Aorta (tissue), 5 donors: ENCODE results near the gene SMARCD1. TPM values are rescaled to one million over a fixed set of nuclear protein-coding genes. Genes with fewer than 3 reads are reported as not detected.
"Not testable (repeated sequence)": the region's sequence is repeated elsewhere in the genome, so short reads cannot be mapped to it uniquely, and the experiment has no call there.

Experiments
- ATAC-seq: fragments of 200-7000 bp; cut with Tn5 transposase; one replicate; pipeline ENCODE4 v1.9.1; 2022; ENCODE audit warnings: moderate library complexity; ENCODE audit not compliant: low FRiP score
- DNase-seq, 2 donors: peaks; one replicate each; pipeline ENCODE4 v3.0.0-alpha.2; 2020
- H3K27ac ChIP-seq, 2 donors: one replicate each; pipeline ENCODE4 v1.5.1; 2013; ENCODE audit warnings: low read length in 2 of 2, mild to moderate bottlenecking in 2 of 2, moderate library complexity in 2 of 2, control low read depth in 1 of 2, inconsistent platforms in 1 of 2, low read depth in 1 of 2
- H3K27me3 ChIP-seq, 2 donors: one replicate each; pipeline ENCODE4 v1.6.1; 2013; ENCODE audit warnings: control low read depth in 1 of 2, low read length in 1 of 2, mild to moderate bottlenecking in 1 of 2, moderate library complexity in 1 of 2; ENCODE audit not compliant: insufficient read depth in 2 of 2, control insufficient read depth in 1 of 2
- H3K36me3 ChIP-seq, 2 donors: one replicate each; pipeline ENCODE4 v1.6.1; 2013; ENCODE audit warnings: control low read depth in 1 of 2, low read length in 1 of 2, mild to moderate bottlenecking in 1 of 2; ENCODE audit not compliant: insufficient read depth in 2 of 2, control insufficient read depth in 1 of 2
- H3K4me1 ChIP-seq, 2 donors: one replicate each; pipeline ENCODE4 v1.6.1; 2013; ENCODE audit warnings: low read length in 2 of 2, control low read depth in 1 of 2, mild to moderate bottlenecking in 1 of 2, moderate library complexity in 1 of 2; ENCODE audit not compliant: insufficient read depth in 2 of 2, control insufficient read depth in 1 of 2
- H3K4me3 ChIP-seq, 2 donors: one replicate each; pipeline ENCODE4 v1.5.1; 2013; ENCODE audit warnings: low read length in 2 of 2, control low read depth in 1 of 2, mild to moderate bottlenecking in 1 of 2
- H3K9me3 ChIP-seq: one replicate; pipeline ENCODE4 v1.6.1; 2013; ENCODE audit warnings: mild to moderate bottlenecking, low read length; ENCODE audit not compliant: control insufficient read depth
- WGBS, 2 donors: extraction: QIAGEN DNeasy Blood & Tissue Kit; methylation state at CpG; one replicate each; pipeline ENCODE4 v1.1.7; 2013; 5-methylcytosine and 5-hydroxymethylcytosine counted together
- intact Hi-C, 2 donors: fragments of 100-400 bp; cut with DNase I; formaldehyde crosslinking; loops; one replicate each; pipeline versions ENCODE4 v1.14.2 to v1.15.0; 2022
- polyA plus RNA-seq, 2 donors: library from polyadenylated mRNA; stranded (reverse); fragments of 200-250 nt; gene quantifications; one replicate each; pipeline ENCODE4 v1.2.3, GENCODE V29; 2013
- total RNA-seq, 2 donors: library from RNA; stranded (reverse); fragmentation: NEBNext Ultra II Directional; extraction: Animal tissue kit (Norgen Biotek cat#: 25700); gene quantifications; one replicate each; pipeline ENCODE4 v1.2.1, GENCODE V29; 2021
- donor health status: healthy with polysubstance abuse.
- donor health status: Bipolar disorder and iron deficiency.
- donor health status: DM: no; HTN: no; CAD: no.
- donor health status: DM: no; HTN: no; CAD: no.
- donor health status: DM: yes; HTN: yes; CAD: no.

Gene SMARCD1
- total and polyA plus RNA-seq, 4 donors, result 15.0 to 44.6 (median 30.5) TPM

- intact Hi-C loops, result loop anchor here in 1 of 2 donors (5.0 to 10.0 kb wide), 2 partner anchors 98 to 235 kb away; no protein-coding TSS in a partner anchor
- no peaks in the 10 kb centered on the region for H3K27me3 ChIP-seq
- H3K36me3 ChIP-seq, result no peaks in the 10 kb centered on the region
- H3K4me1 ChIP-seq, result no peaks in the 10 kb centered on the region
- no peaks in the 10 kb centered on the region for H3K9me3 ChIP-seq
- WGBS, 2 donors, result 90 to 92% methylated on average over 5 of the region's 5 CpGs
- H3K27ac ChIP-seq, result no peak overlapping the region
- no peak for ATAC-seq
- DNase-seq, result peak in 1 of 2 donors; percentile 8
- no peak overlapping the region for H3K4me3 ChIP-seq
Measured at GRCh38 chr12:50079771-50080170, 5.4 kb upstream of the SMARCD1 start.

- ATAC-seq (no peak), DNase-seq (peak in 1 of 2 donors; percentile 46)
- Histone ChIP-seq H3K9me3 (no peaks in the 10 kb centered on the region), H3K36me3 (no peaks in the 10 kb centered on the region), H3K4me3 (no peak overlapping the region), H3K27me3 (no peaks in the 10 kb centered on the region), H3K27ac (no peak overlapping the region), H3K4me1 (no peaks in the 10 kb centered on the region)
- 39 to 48% methylated on average over 42 to 46 of the region's 46 CpGs for WGBS, 2 donors
- intact Hi-C loops, result loop anchor here in 1 of 2 donors (10.0 kb wide), 1 partner anchor 234 kb away; no protein-coding TSS in a partner anchor
Measured at GRCh38 chr12:50081096-50081808, 3.9 kb upstream of the SMARCD1 start.

- Histone ChIP-seq H3K4me1 (no peaks in the 10 kb centered on the region), H3K4me3 (no peak overlapping the region), H3K9me3 (no peaks in the 10 kb centered on the region), H3K36me3 (no peaks in the 10 kb centered on the region), H3K27ac (no peak overlapping the region), H3K27me3 (no peaks in the 10 kb centered on the region)
- 87 to 90% methylated on average over 7 of the region's 7 CpGs for WGBS, 2 donors
- intact Hi-C loops, result loop anchor here in 1 of 2 donors (10.0 kb wide), 1 partner anchor 232 kb away; no protein-coding TSS in a partner anchor
- peak in 1 of 2 donors; percentile 14 for DNase-seq
- ATAC-seq, result no peak
Measured at GRCh38 chr12:50082644-50083043, 2.5 kb upstream of the SMARCD1 start.

- Histone ChIP-seq H3K4me3 (no peak overlapping the region), H3K9me3 (no peaks in the 10 kb centered on the region), H3K4me1 (no peaks in the 10 kb centered on the region), H3K27ac (no peak overlapping the region), H3K27me3 (no peaks in the 10 kb centered on the region), H3K36me3 (no peaks in the 10 kb centered on the region)
- DNase-seq (peak in 1 of 2 donors; percentile 9), ATAC-seq (no peak)
- intact Hi-C loops, result loop anchor here in 1 of 2 donors (10.0 kb wide), 1 partner anchor 232 kb away; no protein-coding TSS in a partner anchor
- WGBS, 2 donors, result 87 to 91% methylated on average over 1 of the region's 1 CpG
Measured at GRCh38 chr12:50083301-50083700, 1.8 kb upstream of the SMARCD1 start.

- not testable (repeated sequence) for DNase-seq, H3K36me3 ChIP-seq, H3K9me3 ChIP-seq, ATAC-seq, H3K4me1 ChIP-seq, H3K27me3 ChIP-seq
- Histone ChIP-seq H3K27ac (peak overlapping the region in 1 of 2 donors; percentile 62), H3K4me3 (peak overlapping the region; percentile 76 to 88)
- WGBS, 2 donors, result 31 to 32% methylated on average over 7 of the region's 7 CpGs
- intact Hi-C loops, result loop anchor here in 1 of 2 donors (10.0 kb wide), 1 partner anchor 230 kb away; no protein-coding TSS in a partner anchor
Measured at GRCh38 chr12:50084409-50084774, 750 bp upstream of the SMARCD1 start.

- WGBS, 2 donors, result 0 to 1% methylated on average over 7 to 8 of the region's 8 CpGs
- no peak for DNase-seq
- Histone ChIP-seq H3K9me3 (no peaks in the 10 kb centered on the region), H3K27me3 (no peaks in the 10 kb centered on the region), H3K4me1 (no peaks in the 10 kb centered on the region), H3K4me3 (peak overlapping the region; percentile 88), H3K27ac (peak overlapping the region; percentile 83 to 99), H3K36me3 (peaks cover 2 to 5% of the 10 kb centered on the region in 2 donors)
- intact Hi-C loops, result loop anchor here (5.0 to 10.0 kb wide), 3 partner anchors 82 to 229 kb away; partner anchors contain the start of gene CERS5 (in 1 of the 2)
- no peak for ATAC-seq
Measured at GRCh38 chr12:50085615-50086072, 502 bp downstream of the SMARCD1 start.

GRCh38 chr12:50086148-50086547 lies 1.0 kb downstream of the SMARCD1 start:
- ATAC-seq (no peak), DNase-seq (peak; percentile 49 to 57)
- no peaks in the 10 kb centered on the region for H3K9me3 ChIP-seq
- 69 to 77% methylated on average over 5 of the region's 5 CpGs for WGBS, 2 donors
- H3K27ac ChIP-seq, result no peak overlapping the region
- H3K27me3 ChIP-seq, result no peaks in the 10 kb centered on the region
- no peaks in the 10 kb centered on the region for H3K4me1 ChIP-seq
- intact Hi-C loops, result loop anchor here (5.0 to 10.0 kb wide), 3 partner anchors 81 to 229 kb away; partner anchors contain the start of gene CERS5 (in 1 of the 2)
- peaks cover 2 to 5% of the 10 kb centered on the region in 2 donors for H3K36me3 ChIP-seq
- no peak overlapping the region for H3K4me3 ChIP-seq

GRCh38 chr12:50087151-50087550 lies 2.0 kb downstream of the SMARCD1 start:
- ATAC-seq, result no peak
- Histone ChIP-seq H3K4me1 (no peaks in the 10 kb centered on the region), H3K27ac (no peak overlapping the region), H3K36me3 (peaks cover 2 to 5% of the 10 kb centered on the region in 2 donors), H3K27me3 (no peaks in the 10 kb centered on the region), H3K9me3 (no peaks in the 10 kb centered on the region), H3K4me3 (no peak overlapping the region)
- WGBS, 2 donors, result 80 to 85% methylated on average over 9 of the region's 9 CpGs
- intact Hi-C loops, result loop anchor here (5.0 to 10.0 kb wide), 3 partner anchors 80 to 228 kb away; partner anchors contain the start of gene CERS5 (in 1 of the 2)
- DNase-seq, result peak in 1 of 2 donors; percentile 21
